Tibial nerve (tissue), 3 donors: ENCODE results near the gene RUFY3.

ENCODE experiments used
- CTCF ChIP-seq, 5 experiments: fragments of 200-600 bp in 3 of 5; fragments of 450-650 bp in 2 of 5; sonication (generic) in 3 of 5; IDR thresholded peaks; one replicate each; pipeline ENCODE4 v1.5.1; 2016 to 2019; ENCODE audit warnings: antibody characterized with exemption in 5 of 5, mild to moderate bottlenecking in 3 of 5, moderate library complexity in 2 of 5
- POLR2A ChIP-seq, 2 donors: fragments of 450-650 bp; IDR thresholded peaks; one replicate each; pipeline ENCODE4 v1.6.1; 2017; ENCODE audit warnings: antibody characterized with exemption in 2 of 2, mild to moderate bottlenecking in 2 of 2, moderate library complexity in 2 of 2

- no peak for TF ChIP-seq CTCF (IDR thresholded peaks at IDR 0.05)
- TF ChIP-seq POLR2A (IDR thresholded peaks at IDR 0.05) = no peak
Measured at GRCh38 chr4:70749313-70749712, 27.5 kb downstream of the RUFY3 start.
